PFSK-1 (cell line): ENCODE measurements around the gene EMILIN1.

Experiments used
- FOXP2 ChIP-seq: optimal IDR thresholded peaks from 2 replicates; pipeline ENCODE3; 2011; ENCODE audit warnings: borderline replicate concordance, control low read depth, inconsistent platforms; ENCODE audit not compliant: insufficient read depth; ENCODE audit errors: extremely low read length, extremely low read depth
- POLR2AphosphoS5 ChIP-seq: IDR thresholded peaks from 2 replicates; pipeline ENCODE4 v1.6.1; 2012; ENCODE audit warnings: low read depth, mild to moderate bottlenecking, control low read depth, low read length, moderate library complexity
- REST ChIP-seq, 2 experiments: IDR thresholded peaks; 2 replicates each; pipeline versions ENCODE4 v1.6.1 to v1.8.0; 2011 to 2012; ENCODE audit warnings: low read depth in 2 of 2, low read length in 2 of 2, control low read depth in 1 of 2, inconsistent platforms in 1 of 2, mild to moderate bottlenecking in 1 of 2, moderate library complexity in 1 of 2; ENCODE audit not compliant: insufficient read depth in 1 of 2
- SIN3A ChIP-seq: IDR thresholded peaks from 2 replicates; pipeline ENCODE4 v1.6.1; 2012; ENCODE audit warnings: mild to moderate bottlenecking, low read length, moderate library complexity, borderline replicate concordance; ENCODE audit not compliant: insufficient read depth
- TAF1 ChIP-seq: IDR thresholded peaks from 2 replicates; pipeline ENCODE4 v1.6.1; 2012; ENCODE audit warnings: low read length, control low read depth, borderline replicate concordance; ENCODE audit not compliant: insufficient read depth

EMILIN1 gene

GRCh38 chr2:27115519-27115918 lies 37.1 kb downstream of the EMILIN1 start:
- no peak for TF ChIP-seq SIN3A
- no peak for TF ChIP-seq TAF1
- TF ChIP-seq POLR2AphosphoS5 = no peak
- no peak for TF ChIP-seq REST (IDR thresholded peaks at IDR 0.05; ENCODE audit: insufficient read depth in 1 of 2, low read depth in 2 of 2, low read length in 2 of 2)
- TF ChIP-seq FOXP2 = no peak

- TF ChIP-seq SIN3A = no peak
- no peak for TF ChIP-seq POLR2AphosphoS5
- TF ChIP-seq REST (IDR thresholded peaks at IDR 0.05; ENCODE audit: insufficient read depth in 1 of 2, low read depth in 2 of 2, low read length in 2 of 2) = no peak
- no peak for TF ChIP-seq TAF1
- no peak for TF ChIP-seq FOXP2
Measured at GRCh38 chr2:27117995-27118524, 39.6 kb downstream of the EMILIN1 start.

GRCh38 chr2:27118525-27119329 lies 40.3 kb downstream of the EMILIN1 start, which contains the start of gene CGREF1:
CGREF1 (minus strand) TSS chr2:27119128; CDS start chr2:27104366, 14,762 bp downstream.
- peak; percentile 28 to 35; a peak in 1 of 4 replicates for TF ChIP-seq REST (IDR thresholded peaks at IDR 0.05; ENCODE audit: insufficient read depth in 1 of 2, low read depth in 2 of 2, low read length in 2 of 2)
- no peak for TF ChIP-seq POLR2AphosphoS5
- TF ChIP-seq FOXP2 = peak; percentile 72

- TF ChIP-seq POLR2AphosphoS5 (no peak), TAF1 (no peak), FOXP2 (no peak), REST (IDR thresholded peaks at IDR 0.05; ENCODE audit: insufficient read depth in 1 of 2, low read depth in 2 of 2, low read length in 2 of 2) (no peak)
Measured at GRCh38 chr2:27121906-27122305, 43.5 kb downstream of the EMILIN1 start.
